ENCODE results near the gene TXNRD2.
A peak's percentile ranks its signal among the peaks of the same experiment; 100 is the strongest.

TXNRD2 gene

GRCh38 chr22:19966908-19967750 is 25.5 kb upstream of the TXNRD2 start:
- no peak for DNase-seq (ENCODE audit: low read depth)

- peak; percentile 40 for DNase-seq (ENCODE audit: low read depth)
These were observed 24.4 kb upstream of the TXNRD2 start for GRCh38 chr22:19965771-19966709.

DNA sequence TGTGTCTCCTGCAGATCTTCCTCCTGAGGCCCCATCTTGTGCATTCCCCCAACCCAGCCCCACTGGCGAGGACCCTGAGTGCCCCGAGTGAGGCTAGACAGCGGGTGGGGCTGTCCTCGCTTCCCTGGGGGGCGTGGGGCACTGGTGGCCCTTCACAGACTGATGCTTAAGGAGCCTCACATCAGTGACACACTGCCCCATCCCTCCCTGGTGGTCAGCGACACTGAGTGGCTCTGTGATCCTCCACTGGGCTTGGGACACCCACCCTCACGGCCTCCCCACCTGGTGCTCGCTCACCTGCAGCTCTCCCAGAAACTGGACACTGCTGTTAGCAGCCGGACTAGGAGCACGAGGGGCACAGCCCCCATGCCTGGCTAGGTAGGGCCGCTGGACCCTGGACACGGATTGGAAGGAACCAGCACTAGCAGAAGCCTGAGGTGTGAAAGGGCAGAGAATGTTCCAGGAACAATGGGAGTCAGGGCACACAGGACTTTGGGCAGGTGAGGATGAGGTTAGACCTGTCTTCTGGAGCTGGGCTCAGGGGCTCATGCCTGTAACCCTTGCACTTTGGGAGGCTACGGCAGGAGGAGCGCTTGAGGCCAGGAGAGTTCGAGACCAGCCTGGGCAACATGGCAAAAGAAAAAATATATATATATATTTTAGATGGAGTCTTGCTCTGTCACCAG is 23.2 kb upstream of the TXNRD2 start:
- DNase-seq (ENCODE audit: low read depth): no peak

DNA sequence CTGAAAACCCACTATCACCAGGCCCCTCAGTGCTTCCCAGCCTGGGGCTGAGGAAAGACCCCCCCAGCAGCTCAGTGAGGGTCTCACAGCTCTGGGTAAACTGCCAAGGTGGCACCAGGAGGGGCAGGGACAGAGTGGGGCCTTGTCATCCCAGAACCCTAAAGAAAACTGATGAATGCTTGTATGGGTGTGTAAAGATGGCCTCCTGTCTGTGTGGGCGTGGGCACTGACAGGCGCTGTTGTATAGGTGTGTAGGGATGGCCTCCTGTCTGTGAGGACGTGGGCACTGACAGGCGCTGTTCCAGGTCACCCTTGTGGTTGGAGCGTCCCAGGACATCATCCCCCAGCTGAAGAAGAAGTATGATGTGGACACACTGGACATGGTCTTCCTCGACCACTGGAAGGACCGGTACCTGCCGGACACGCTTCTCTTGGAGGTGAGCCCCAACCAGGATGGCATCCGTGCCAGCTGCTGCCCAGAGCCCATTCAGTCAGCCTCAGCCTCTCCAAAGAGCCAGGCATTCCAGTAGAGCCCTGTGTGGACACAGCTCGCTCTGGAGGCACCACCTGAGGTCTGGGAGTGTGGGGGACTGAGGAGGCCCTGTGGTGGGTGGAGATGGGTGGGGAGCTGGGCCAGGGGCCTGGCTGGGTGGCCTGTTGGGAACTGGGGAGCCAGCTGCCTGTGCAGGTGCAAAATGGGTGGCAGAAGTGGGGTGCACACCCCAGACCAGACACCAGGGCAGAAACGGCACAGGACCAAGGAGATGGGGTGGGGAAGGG is 22.4 kb upstream of the TXNRD2 start:
- no peak for DNase-seq (ENCODE audit: low read depth)

DNA sequence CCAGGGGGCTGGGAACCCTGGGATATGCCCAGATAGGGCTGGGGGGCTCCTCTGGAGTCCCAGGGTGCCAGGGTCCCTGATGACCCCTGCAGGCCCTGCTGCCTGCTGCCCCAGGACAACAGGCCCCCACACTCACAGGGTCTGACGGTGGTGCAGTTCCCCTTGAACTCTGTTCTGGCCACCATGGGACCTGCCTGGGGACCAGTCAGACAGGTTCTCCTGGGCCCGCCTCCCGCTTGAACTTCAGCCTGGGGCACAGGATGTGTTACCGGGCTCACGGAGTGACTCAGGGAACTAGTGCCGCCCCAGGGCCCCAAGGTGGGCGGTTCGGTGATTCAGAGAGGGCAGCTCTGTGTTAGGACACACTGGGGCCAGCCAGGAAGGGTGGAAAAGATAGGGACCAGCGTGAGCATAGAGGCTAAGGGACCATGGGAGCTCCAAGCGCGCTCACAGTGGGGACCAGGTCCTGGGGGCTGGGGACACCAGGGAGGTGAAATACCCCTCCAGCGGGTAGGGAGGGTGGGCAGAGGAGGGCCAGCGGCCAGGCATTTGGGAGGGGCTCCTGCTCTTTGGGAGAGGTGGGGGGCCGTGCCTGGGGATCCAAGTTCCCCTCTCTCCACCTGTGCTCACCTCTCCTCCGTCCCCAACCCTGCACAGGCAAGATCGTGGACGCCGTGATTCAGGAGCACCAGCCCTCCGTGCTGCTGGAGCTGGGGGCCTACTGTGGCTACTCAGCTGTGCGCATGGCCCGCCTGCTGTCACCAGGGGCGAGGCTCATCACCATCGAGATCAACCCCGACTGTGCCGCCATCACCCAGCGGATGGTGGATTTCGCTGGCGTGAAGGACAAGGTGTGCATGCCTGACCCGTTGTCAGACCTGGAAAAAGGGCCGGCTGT is 21.5 kb upstream of the TXNRD2 start:
- DNase-seq (ENCODE audit: low read depth): peak; percentile 94

DNA sequence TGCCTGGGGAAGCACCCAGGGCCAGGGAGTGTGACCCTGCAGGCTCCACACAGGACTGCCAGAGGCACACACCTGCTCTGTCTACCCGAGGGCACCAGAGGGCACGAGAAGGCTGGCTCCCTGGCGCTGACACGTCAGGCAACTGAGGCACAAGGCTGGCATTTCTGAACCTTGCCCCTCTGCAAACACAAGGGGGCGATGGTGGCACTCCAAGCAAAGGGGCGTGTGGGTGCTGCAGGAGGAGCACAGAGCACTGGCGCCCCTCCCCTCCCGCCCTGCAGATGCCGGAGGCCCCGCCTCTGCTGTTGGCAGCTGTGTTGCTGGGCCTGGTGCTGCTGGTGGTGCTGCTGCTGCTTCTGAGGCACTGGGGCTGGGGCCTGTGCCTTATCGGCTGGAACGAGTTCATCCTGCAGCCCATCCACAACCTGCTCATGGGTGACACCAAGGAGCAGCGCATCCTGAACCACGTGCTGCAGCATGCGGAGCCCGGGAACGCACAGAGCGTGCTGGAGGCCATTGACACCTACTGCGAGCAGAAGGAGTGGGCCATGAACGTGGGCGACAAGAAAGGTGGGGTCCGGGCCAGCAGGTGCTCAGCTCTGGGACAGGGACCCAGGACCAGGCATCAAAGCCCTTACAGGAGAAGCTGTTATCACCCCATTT is 20.8 kb upstream of the TXNRD2 start:
- peak; percentile 85 for DNase-seq (ENCODE audit: low read depth)

GRCh38 chr22:19961868-19962245 is 20.2 kb upstream of the TXNRD2 start:
- DNase-seq (ENCODE audit: low read depth): no peak

DNA sequence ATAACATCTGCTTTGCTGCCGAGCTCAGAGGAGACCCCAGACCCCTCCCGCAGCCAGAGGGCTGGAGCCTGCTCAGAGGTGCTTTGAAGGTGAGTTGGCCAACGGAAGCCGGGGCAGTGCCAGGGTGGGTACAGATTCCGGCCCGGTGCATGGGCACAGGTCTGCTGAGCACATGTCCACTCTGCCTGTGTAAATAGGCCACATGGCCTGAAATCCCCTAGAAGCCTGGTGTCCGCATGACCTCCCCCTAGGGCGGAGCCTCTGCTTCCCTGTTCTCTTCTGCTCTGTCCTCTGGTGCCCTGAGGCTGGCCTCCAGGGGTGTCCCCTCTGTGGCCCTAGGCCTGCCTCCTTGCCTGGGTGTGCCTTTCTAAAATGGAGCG is 19.6 kb upstream of the TXNRD2 start:
- no peak for DNase-seq (ENCODE audit: low read depth)

DNA sequence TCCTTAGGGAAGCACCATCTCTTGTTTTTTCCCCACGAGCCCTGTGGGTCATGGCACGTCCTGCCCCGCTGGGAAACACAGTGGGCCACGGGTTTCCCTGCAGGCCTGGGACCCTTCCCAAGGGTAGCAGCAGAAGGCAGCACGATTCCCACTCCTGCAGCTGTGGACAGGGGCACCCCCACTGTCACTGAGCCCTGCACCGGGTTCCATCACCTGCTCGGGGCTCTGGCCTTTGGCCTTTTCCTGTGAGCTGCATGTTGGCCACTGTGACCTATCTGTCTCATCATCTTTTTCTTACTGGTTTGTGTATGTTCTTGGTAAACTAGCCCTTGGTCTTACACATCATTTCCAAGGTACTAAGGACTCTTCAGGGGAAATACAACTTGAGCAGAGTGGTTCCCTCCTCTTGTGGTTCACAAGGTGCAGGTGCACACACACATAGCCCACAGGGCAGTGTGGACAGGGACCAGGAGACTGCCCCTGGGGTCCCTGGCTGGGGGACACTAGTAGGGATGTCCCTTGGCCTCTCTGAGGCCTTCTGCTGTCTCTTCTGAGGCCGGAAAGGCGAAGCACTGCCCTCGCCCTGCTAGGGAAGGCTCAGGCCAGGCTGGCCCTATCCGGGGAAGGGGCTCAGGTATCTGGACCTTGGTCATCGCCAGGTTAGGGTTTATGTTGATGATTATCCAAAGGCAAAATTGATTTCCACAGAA is 19.0 kb upstream of the TXNRD2 start:
- no peak for DNase-seq (ENCODE audit: low read depth)

DNA sequence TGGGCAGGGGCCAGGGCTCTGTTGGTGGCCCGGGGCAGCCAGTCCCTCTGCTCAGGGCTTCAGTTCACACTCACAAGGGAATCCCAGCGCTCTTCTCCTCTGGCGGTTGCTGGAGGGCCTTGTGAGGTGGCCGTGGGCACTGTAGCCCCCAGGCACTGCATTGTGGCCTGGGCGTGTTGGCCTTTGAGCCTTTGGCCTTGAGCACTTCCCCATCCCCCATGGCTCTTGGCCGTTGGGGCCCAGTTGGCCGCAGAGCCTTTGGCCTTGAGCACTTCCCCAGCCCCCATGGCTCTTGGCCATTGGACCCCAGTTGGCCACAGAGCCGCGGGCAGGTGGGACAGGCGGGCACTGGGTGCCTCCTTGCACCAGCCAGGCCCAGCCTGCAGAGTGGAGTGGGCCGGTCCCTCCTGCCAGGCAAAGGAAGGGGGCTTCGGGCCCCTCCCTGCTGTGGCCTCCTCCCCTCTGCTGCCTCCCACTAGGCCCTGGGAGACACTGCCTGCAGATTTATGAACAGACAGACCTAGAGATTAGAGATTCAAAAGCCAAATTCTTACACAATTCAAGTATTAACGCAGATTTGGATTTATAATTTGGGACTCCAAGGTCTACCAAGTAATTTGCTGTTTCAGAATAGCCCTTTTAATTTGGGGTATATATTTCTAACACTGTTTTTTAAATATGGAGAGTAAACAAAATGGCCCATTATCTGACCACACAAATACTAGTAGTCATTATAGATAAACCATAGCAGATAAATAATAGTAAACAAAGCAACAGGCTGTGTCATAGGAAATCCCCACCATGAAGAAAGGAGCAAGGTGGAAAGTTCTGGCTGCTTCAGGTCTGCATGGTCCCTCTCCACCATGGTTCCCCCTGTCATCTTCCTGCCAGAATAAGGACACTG is 18.2 kb upstream of the TXNRD2 start:
- DNase-seq (ENCODE audit: low read depth): no peak

DNA sequence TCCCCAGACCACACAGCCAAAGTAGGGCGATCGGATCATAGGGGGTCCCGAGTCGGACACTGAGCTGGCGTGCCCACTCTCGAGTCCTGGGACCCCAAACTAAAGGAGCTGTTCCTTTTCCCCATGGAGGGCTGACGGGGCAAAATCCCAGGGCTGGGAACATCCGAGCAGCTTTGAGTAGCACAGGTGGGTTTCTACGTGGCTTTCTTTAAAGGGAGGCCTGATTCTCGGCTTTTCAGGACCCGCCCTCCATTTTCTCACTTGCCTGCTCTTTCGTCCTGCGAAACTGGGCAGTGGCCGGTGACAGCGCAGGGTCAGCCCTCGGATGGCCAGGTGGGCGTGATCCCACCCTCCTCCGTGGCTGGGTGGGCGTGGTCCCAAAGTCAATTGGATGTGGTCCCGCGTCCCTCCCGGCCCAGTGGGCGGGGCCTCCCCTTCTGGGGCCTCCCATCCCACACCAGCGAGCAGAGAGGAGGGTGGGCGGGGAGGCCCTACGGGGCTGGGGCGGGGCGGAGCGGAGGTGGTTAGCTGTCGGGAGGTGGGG is 17.5 kb upstream of the TXNRD2 start:
- no peak for DNase-seq (ENCODE audit: low read depth)

GRCh38 chr22:19958083-19959042 is 16.7 kb upstream of the TXNRD2 start:
- DNase-seq (ENCODE audit: low read depth): no peak

DNA sequence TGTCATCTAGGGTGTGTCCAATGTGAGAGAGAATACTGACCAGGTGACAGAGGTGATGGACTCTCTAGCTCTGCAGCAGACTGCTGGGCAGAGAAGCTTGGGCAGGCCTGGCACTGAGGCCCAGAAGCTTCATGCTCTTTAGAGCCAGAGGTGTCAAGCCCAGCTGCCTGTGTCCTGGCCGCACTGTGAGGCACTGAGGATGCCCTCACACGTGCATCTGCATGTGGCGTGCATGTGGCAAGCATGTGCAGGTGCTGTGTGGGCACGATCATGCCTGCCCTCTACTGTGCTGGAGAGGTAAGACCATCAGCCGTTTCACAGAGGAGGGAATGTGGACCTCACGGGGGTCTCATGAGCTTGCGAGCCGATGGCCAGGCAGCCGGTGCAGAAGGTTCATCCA is 15.8 kb upstream of the TXNRD2 start:
- no peak for DNase-seq (ENCODE audit: low read depth)

GRCh38 chr22:19955241-19956128 is 13.9 kb upstream of the TXNRD2 start:
- no peak for DNase-seq (ENCODE audit: low read depth)

DNA sequence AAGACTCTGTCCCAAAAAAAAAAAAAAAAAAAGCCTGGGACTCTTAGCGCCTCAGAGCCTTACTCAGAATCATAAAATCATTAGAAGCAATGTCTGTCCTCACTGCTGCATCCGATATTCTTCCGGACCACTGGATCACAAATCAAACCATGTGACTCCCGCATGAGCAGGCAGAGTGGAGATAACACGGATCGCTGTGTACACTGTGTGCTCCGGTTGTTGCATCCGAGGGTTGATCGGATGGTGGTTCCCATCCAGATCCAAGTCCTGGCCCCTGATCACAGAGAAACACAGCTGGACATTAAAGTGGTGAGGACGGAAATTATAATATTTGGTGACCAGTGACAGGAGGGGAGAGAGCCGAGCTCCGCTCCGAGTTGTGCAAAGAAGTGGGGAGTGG is 9.7 kb upstream of the TXNRD2 start:
- no peak for DNase-seq (ENCODE audit: low read depth)
